Esophagus squamous epithelium (tissue), 5 donors: ENCODE data around the gene AMMECR1. TPM values are rescaled to one million over a fixed set of nuclear protein-coding genes. Genes with fewer than 3 reads are reported as not detected.
A peak's percentile ranks its signal among the peaks of the same experiment; 100 is the strongest.
"Not testable (repeated sequence)": the region's sequence is repeated elsewhere in the genome, so short reads cannot be mapped to it uniquely, and the experiment has no call there.

Experiments
- DNase-seq: peaks from one replicate; lab custom pipeline; 2025; lab: John Stamatoyannopoulos, UW
- H3K27ac ChIP-seq, 4 donors: fragments of 200-600 bp; sonication (generic); one replicate each; pipeline ENCODE4 v1.5.1; 2016 to 2019; ENCODE audit warnings: mild to moderate bottlenecking in 1 of 4
- H3K27me3 ChIP-seq, 4 donors: fragments of 200-600 bp; sonication (generic); 1 replicate in 3 of 4; 2 replicates in 1 of 4; pipeline versions ENCODE4 v1.5.1 to v1.6.0; 2017 to 2021; ENCODE audit warnings: antibody characterized with exemption in 1 of 4
- H3K36me3 ChIP-seq, 3 donors: fragments of 200-600 bp; sonication (generic); one replicate each; pipeline ENCODE4 v1.5.1; 2016 to 2019
- H3K4me1 ChIP-seq, 3 donors: fragments of 200-600 bp; sonication (generic); one replicate each; pipeline ENCODE4 v1.5.1; 2017 to 2019
- H3K4me3 ChIP-seq, 4 donors: fragments of 200-600 bp; sonication (generic); 1 replicate in 3 of 4; 2 replicates in 1 of 4; pipeline ENCODE4 v1.5.1; 2016 to 2019; ENCODE audit warnings: mild to moderate bottlenecking in 2 of 4, moderate library complexity in 1 of 4
- H3K9me3 ChIP-seq, 3 donors: fragments of 200-600 bp; sonication (generic); one replicate each; pipeline ENCODE4 v1.5.1; 2016 to 2019
- POLR2A ChIP-seq, 4 donors: fragments of 450-650 bp; IDR thresholded peaks; one replicate each; pipeline ENCODE4 v1.6.1; 2017; ENCODE audit warnings: antibody characterized with exemption in 4 of 4, mild to moderate bottlenecking in 4 of 4, moderate library complexity in 3 of 4
- WGBS, 2 donors: methylation state at CpG; one replicate each; pipeline ENCODE4 v1.1.5; 2018; 5-methylcytosine and 5-hydroxymethylcytosine counted together
- intact Hi-C: fragments of 100-400 bp; cut with DNase I; formaldehyde crosslinking; loops from one replicate; pipeline ENCODE4 v1.15.0; 2022
- total RNA-seq, 4 donors: library from RNA; depleted of rRNA; stranded (reverse); fragments of >200 nt; gene quantifications; one replicate each; pipeline ENCODE4 v1.1.0, GENCODE V29; 2016
- TF ChIP-seq, protein P1 (sequence below), 6 experiments: fragments of 450-650 bp in 4 of 6; fragments of 200-600 bp in 2 of 6; sonication (generic) in 2 of 6; IDR thresholded peaks; one replicate each; pipeline ENCODE4 v1.5.1; 2016 to 2019; ENCODE audit warnings: antibody characterized with exemption in 6 of 6, mild to moderate bottlenecking in 4 of 6, moderate library complexity in 4 of 6
- donor health status: DM: yes; HTN: yes; CAD: no.

The AMMECR1 gene
- total RNA-seq, 4 donors from 2014 or later, result 9.3 to 33.2 (median 14.5) TPM

DNA sequence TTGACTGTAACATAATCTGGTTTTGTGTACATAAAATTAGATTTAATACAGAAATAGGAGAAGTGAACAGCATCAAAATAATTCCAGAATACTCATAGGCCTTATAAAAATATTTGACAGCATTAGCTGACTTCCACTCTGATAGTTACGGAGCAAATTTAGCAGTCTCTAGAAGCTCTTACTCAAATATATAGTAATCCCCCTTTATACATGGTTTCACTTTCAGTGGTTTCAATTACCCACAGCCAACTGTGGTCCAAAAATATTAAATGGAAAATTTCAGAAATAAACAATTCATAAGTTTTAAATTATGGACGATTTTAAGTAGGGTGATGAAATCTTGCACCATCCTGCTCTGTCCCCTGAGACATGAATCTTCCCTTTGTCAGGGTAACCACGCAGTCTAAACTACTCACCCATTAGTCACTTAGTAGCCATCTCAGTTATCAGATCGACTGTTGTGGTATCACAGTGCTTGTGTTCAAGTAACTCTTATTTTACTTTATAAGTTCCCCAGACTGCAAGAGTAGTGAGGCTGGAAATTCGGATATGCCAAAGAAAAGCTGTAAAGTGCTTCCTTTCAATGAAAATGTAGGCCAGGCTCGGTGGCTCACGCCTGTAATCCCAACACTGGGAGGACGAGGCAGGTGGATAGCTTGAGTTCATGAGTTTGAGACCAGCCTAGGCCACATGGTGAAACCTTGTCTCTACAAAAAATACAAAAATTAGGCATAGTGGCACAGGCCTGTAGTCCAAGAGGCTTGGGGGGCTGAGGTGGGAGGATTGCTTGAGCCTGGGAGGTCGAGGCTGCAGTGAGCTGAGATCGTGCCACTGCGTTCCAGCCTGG lies 23.5 kb upstream of the AMMECR1 start:
- TF ChIP-seq, protein P1, sequence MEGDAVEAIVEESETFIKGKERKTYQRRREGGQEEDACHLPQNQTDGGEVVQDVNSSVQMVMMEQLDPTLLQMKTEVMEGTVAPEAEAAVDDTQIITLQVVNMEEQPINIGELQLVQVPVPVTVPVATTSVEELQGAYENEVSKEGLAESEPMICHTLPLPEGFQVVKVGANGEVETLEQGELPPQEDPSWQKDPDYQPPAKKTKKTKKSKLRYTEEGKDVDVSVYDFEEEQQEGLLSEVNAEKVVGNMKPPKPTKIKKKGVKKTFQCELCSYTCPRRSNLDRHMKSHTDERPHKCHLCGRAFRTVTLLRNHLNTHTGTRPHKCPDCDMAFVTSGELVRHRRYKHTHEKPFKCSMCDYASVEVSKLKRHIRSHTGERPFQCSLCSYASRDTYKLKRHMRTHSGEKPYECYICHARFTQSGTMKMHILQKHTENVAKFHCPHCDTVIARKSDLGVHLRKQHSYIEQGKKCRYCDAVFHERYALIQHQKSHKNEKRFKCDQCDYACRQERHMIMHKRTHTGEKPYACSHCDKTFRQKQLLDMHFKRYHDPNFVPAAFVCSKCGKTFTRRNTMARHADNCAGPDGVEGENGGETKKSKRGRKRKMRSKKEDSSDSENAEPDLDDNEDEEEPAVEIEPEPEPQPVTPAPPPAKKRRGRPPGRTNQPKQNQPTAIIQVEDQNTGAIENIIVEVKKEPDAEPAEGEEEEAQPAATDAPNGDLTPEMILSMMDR (IDR thresholded peaks at IDR 0.05), result no peak
- no peak for TF ChIP-seq POLR2A (IDR thresholded peaks at IDR 0.05)
- DNase-seq, result no peak

DNA sequence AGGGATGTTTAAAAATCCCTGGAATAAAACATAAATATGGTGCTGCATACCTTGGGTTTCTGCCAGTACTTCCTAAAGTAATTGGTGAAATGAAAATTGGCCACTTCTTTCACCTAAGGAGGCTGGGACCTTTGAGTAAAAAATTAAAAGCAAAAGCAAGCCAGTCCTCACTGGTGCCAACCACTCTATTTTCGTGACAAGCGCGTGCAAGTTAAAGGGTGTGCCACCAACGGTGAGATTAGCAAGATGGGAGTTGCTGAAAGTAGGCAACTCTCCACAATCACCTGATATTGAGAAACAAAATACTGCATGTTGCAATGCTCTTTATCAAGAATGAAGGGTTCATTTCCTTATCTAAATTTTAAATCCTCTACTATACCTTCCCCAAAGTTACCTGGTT lies 21.1 kb upstream of the AMMECR1 start:
- TF ChIP-seq POLR2A (IDR thresholded peaks at IDR 0.05), result no peak
- TF ChIP-seq, protein P1 (IDR thresholded peaks at IDR 0.05), result no peak
- peaks cover 0 to 14% (median 0%) of the 10 kb centered on the region in 3 donors for H3K4me1 ChIP-seq
- peak overlapping the region in 3 of 4 donors; percentile 49 to 62 (median 52) for H3K27ac ChIP-seq
- DNase-seq, result no peak
- WGBS, 2 donors, result 34 to 52% methylated on average over 4 of the region's 4 CpGs
- intact Hi-C loops, result no loop called here
- H3K27me3 ChIP-seq, result no peaks in the 10 kb centered on the region
- no peaks in the 10 kb centered on the region for H3K36me3 ChIP-seq
- H3K9me3 ChIP-seq, result no peaks in the 10 kb centered on the region
- no peak overlapping the region for H3K4me3 ChIP-seq

More for the DNA sequence above, 23.5 kb upstream of the AMMECR1 start:
- WGBS, 2 donors, result 63 to 73% methylated on average over 11 of the region's 11 CpGs
- intact Hi-C loops, result no loop called here
- Histone ChIP-seq H3K27me3 (no peaks in the 10 kb centered on the region), H3K9me3 (no peaks in the 10 kb centered on the region), H3K27ac (no peak overlapping the region), H3K4me1 (peaks cover 0 to 14% (median 0%) of the 10 kb centered on the region in 3 donors), H3K36me3 (no peaks in the 10 kb centered on the region), H3K4me3 (no peak overlapping the region)

DNA sequence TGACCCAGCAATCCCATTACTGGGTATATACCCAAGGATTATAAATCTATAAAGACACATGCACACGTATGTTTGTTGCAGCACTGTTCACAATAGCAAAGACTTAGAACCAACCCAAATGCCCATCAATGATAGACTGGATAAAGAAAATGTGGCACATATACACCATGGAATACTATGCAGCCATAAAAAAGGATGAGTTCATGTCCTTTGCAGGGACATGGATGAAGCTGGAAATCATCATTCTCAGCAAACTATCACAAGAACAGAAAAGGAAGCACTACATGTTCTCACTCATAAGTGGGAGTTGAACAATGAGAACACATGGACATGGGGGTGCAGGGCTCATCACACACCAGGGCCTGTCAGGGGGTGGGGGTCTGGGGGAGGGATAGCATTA lies 15.6 kb upstream of the AMMECR1 start:
- intact Hi-C loops, result not testable (repeated sequence)

DNA sequence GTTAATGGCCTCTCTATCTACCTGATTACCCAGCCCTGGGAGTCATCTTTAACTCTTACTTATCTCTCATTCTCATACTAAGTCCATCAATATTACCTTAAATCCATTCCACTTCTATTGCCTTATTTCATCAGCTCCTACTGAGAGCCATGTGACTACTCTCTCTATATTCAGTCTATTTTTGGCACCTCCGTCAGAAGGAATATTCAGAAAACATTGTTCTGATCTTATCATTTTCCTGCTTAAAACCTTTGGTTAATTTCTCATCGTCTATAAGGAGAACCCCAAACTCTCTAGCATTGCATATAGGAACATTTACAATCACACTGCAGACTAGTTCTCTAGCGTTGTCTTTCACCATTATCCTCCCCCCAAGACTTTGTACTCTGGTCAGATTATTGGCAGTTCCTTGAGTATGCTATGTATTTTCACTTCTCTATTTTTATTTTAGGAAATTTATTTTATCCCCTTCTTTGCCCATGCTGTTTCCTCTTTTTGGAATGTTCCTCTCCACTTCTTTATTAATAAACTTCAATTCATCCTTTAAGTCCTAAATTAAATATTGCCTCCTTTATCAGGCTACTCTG lies 13.7 kb upstream of the AMMECR1 start:
- Histone ChIP-seq H3K36me3 (no peaks in the 10 kb centered on the region), H3K4me1 (no peaks in the 10 kb centered on the region), H3K27me3 (no peaks in the 10 kb centered on the region), H3K27ac (no peak overlapping the region), H3K9me3 (no peaks in the 10 kb centered on the region), H3K4me3 (no peak overlapping the region)
- TF ChIP-seq POLR2A (IDR thresholded peaks at IDR 0.05), result no peak
- TF ChIP-seq, protein P1 (IDR thresholded peaks at IDR 0.05), result no peak
- WGBS, 2 donors, result 73 to 77% methylated on average over 3 of the region's 3 CpGs
- intact Hi-C loops, result no loop called here
- DNase-seq, result no peak

More for the DNA sequence above, 15.6 kb upstream of the AMMECR1 start:
- H3K27ac ChIP-seq, H3K27me3 ChIP-seq, DNase-seq, H3K4me3 ChIP-seq, H3K36me3 ChIP-seq, H3K4me1 ChIP-seq, H3K9me3 ChIP-seq: not testable (repeated sequence)
- WGBS, 2 donors, result 85 to 100% methylated on average over 1 of the region's 1 CpG

DNA sequence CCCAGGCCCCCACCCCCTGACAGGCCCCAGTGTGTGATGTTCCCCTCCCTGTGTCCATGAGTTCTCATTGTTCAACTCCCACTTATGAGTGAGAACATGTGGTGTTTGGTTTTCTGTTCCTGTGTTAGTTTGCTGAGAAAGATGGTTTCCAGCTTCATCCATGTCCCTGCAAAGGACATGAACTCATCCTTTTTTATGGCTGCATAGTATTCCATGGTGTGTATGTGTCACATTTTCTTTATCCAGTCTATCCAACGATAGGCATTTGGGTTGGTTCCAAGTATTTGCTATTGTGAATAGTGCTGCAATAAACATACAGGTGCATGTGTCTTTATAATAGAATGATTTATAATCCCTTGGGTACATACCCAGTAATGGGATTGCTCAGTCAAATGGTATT lies 10.7 kb upstream of the AMMECR1 start:
- H3K4me1 ChIP-seq, H3K36me3 ChIP-seq, H3K4me3 ChIP-seq, H3K27ac ChIP-seq, H3K9me3 ChIP-seq, DNase-seq, H3K27me3 ChIP-seq, intact Hi-C loops: not testable (repeated sequence)
- WGBS, 2 donors, result 80 to 86% methylated on average over 1 of the region's 1 CpG

DNA sequence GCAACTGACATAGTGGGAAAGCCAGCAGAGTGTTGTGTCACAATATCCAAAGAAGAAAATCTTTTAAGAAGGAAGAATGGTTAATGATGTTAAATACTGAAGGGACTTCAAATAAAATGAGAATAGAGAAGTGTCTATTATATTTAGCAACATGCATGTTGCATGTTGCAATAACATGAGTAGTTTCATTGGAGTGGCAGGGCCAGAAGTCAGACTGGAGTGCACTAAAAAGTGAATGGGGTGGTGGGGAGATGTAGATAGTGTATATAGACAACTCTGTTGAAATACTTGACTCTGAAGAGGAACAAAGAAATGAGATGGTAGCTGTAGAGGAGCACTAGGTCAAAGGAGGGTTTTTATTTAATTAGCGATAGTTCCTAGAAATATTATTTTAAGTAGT lies 9.5 kb upstream of the AMMECR1 start:
- Histone ChIP-seq H3K36me3 (no peaks in the 10 kb centered on the region), H3K9me3 (no peaks in the 10 kb centered on the region)

More for the DNA sequence above, 9.5 kb upstream of the AMMECR1 start:
- TF ChIP-seq, protein P1 (IDR thresholded peaks at IDR 0.05), result no peak
- TF ChIP-seq POLR2A (IDR thresholded peaks at IDR 0.05), result no peak
- 83 to 86% methylated on average over 1 of the region's 1 CpG for WGBS, 2 donors
- DNase-seq, result no peak
- Histone ChIP-seq H3K27me3 (no peaks in the 10 kb centered on the region), H3K4me3 (no peak overlapping the region), H3K4me1 (no peaks in the 10 kb centered on the region), H3K27ac (no peak overlapping the region)
- intact Hi-C loops, result no loop called here
